ENCODE measurements around the gene POLG.

The POLG gene

GRCh38 chr15:89363770-89364169 is 29.1 kb upstream of the POLG start:
- no peak for TF ChIP-seq CTCF (conservative IDR thresholded peaks at IDR 0.05; ENCODE audit: low read length)
- H3K4me3 ChIP-seq (ENCODE audit: low read length) = no peak overlapping the region

GRCh38 chr15:89363133-89363532 is 28.5 kb upstream of the POLG start:
- H3K4me3 ChIP-seq (ENCODE audit: low read length) = no peak overlapping the region
- no peak for TF ChIP-seq CTCF (conservative IDR thresholded peaks at IDR 0.05; ENCODE audit: low read length)
- DNase-seq (ENCODE audit: low read depth) = no peak

More at GRCh38 chr15:89363770-89364169, 29.1 kb upstream of the POLG start:
- DNase-seq (ENCODE audit: low read depth) = no peak

- TF ChIP-seq CTCF (conservative IDR thresholded peaks at IDR 0.05; ENCODE audit: low read length) = no peak
- DNase-seq (ENCODE audit: low read depth) = no peak
- no peak overlapping the region for H3K4me3 ChIP-seq (ENCODE audit: low read length)
These were observed 27.8 kb upstream of the POLG start for GRCh38 chr15:89362203-89363101.

- TF ChIP-seq CTCF (conservative IDR thresholded peaks at IDR 0.05; ENCODE audit: low read length) = no peak
- H3K4me3 ChIP-seq (ENCODE audit: low read length) = no peak overlapping the region
- DNase-seq (ENCODE audit: low read depth) = peak; percentile 49
These were observed 27.0 kb upstream of the POLG start for GRCh38 chr15:89361451-89362202.

GRCh38 chr15:89360294-89360971 is 25.8 kb upstream of the POLG start:
- no peak for TF ChIP-seq CTCF (conservative IDR thresholded peaks at IDR 0.05; ENCODE audit: low read length)
- H3K4me3 ChIP-seq (ENCODE audit: low read length) = no peak overlapping the region
- no peak for DNase-seq (ENCODE audit: low read depth)

GRCh38 chr15:89359471-89360293 is 25.1 kb upstream of the POLG start:
- H3K4me3 ChIP-seq (ENCODE audit: low read length) = no peak overlapping the region
- no peak for DNase-seq (ENCODE audit: low read depth)
- no peak; the same call in 1 of the 2 replicates for TF ChIP-seq CTCF (conservative IDR thresholded peaks at IDR 0.05; ENCODE audit: low read length)
